HCT116 (cell line): ENCODE results near the gene VSX1. TPM values are rescaled to one million over a fixed set of nuclear protein-coding genes. Genes with fewer than 3 reads are reported as not detected.

Experiments
- ATAC-seq: fragments of 200-7000 bp; cut with Tn5 transposase; 2 replicates; pipeline ENCODE4 v1.9.1; 2020; ENCODE audit warnings: mild to moderate bottlenecking, moderate library complexity
- BruUV-seq: library from RNA; stranded (reverse); fragments of 400-500 nt; replicated peaks from 2 replicates; lab custom pipeline; 2021; lab: Mats Ljungman, UMichigan
- CTCF ChIA-PET: fragments of 300-600 bp; sonication (Branson Sonifier 250); formaldehyde crosslinking; loops from one replicate; lab custom pipeline; 2021; ENCODE audit warnings: antibody characterized with exemption; lab: Charles Lee
- POLR2A ChIA-PET: fragments of 300-600, 350-600 bp; sonication (Branson Sonifier 250); formaldehyde crosslinking; loops from one replicate; lab custom pipeline; 2021; ENCODE audit warnings: antibody characterized with exemption; lab: Charles Lee
- RAD21 ChIA-PET, 2 experiments: fragments of 300-600 bp; sonication (Branson Sonifier 250); formaldehyde crosslinking; loops; one replicate each; lab custom pipeline; 2023; ENCODE audit warnings: low total read pairs in 2 of 2; ENCODE audit not compliant: uncharacterized antibody in 2 of 2, unreplicated experiment in 2 of 2, low non-redundant PET in 1 of 2; lab: Charles Lee
- DNase-seq: peaks from one replicate; pipeline ENCODE4 v3.0.0-alpha.2; 2010; ENCODE audit warnings: low read depth, low spot score
- H2AFZ ChIP-seq: fragments of 200-600 bp; shearing (Covaris generic), sonication (generic); 2 replicates; pipeline ENCODE4 v1.6.1; 2017; ENCODE audit warnings: low read depth, mixed run types, mixed read lengths, antibody characterized with exemption, low read length; ENCODE audit not compliant: poor library complexity, severe bottlenecking
- H3K27ac ChIP-seq: 2 replicates; pipeline ENCODE4 v1.5.1; 2012; ENCODE audit warnings: low read depth, low read length
- H3K27me3 ChIP-seq: fragments of 200-600 bp; sonication (generic); 2 replicates; pipeline ENCODE4 v1.6.1; 2016; ENCODE audit warnings: mixed run types, low read length, mixed read lengths; ENCODE audit not compliant: insufficient read depth
- H3K36me3 ChIP-seq, 2 experiments: fragments of 200-500 bp in 1 of 2; fragments of 200-600 bp in 1 of 2; sonication (Bioruptor generic) in 1 of 2; sonication (generic) in 1 of 2; 2 replicates each; pipeline versions ENCODE4 v1.5.1 to v1.6.1; 2014 to 2016; ENCODE audit warnings: low read length in 2 of 2, inconsistent platforms in 1 of 2, mixed read lengths in 1 of 2, mixed run types in 1 of 2; ENCODE audit not compliant: insufficient read depth in 2 of 2, control insufficient read depth in 1 of 2
- H3K4me1 ChIP-seq, 2 experiments: fragments of 200-600 bp in 1 of 2; sonication (generic) in 1 of 2; 2 replicates each; pipeline versions ENCODE4 v1.5.1 to v1.6.1; 2012 to 2017; ENCODE audit warnings: low read length in 2 of 2, inconsistent platforms in 1 of 2, mild to moderate bottlenecking in 1 of 2, mixed read lengths in 1 of 2, mixed run types in 1 of 2, moderate library complexity in 1 of 2; ENCODE audit not compliant: insufficient read depth in 2 of 2, control insufficient read depth in 1 of 2
- H3K4me2 ChIP-seq: fragments of 200-600 bp; sonication (generic); 2 replicates; pipeline ENCODE4 v1.6.1; 2017; ENCODE audit warnings: mixed run types, low read length, mixed read lengths
- H3K4me3 ChIP-seq, 2 experiments: fragments of 200-600 bp in 1 of 2; sonication (generic) in 1 of 2; replicated peaks in 1 of 2; 2 replicates each; pipeline ENCODE4 v1.5.1; 2011 to 2016; ENCODE audit warnings: low read length in 2 of 2, control low read depth in 1 of 2, low read depth in 1 of 2, mild to moderate bottlenecking in 1 of 2, mixed read lengths in 1 of 2, mixed run types in 1 of 2
- H3K79me2 ChIP-seq: fragments of 200-600 bp; sonication (generic); 2 replicates; pipeline ENCODE4 v1.6.1; 2017; ENCODE audit warnings: mild to moderate bottlenecking, mixed run types, low read length, moderate library complexity, mixed read lengths; ENCODE audit not compliant: insufficient read depth
- H3K9ac ChIP-seq: fragments of 200-600 bp; sonication (generic); 2 replicates; pipeline ENCODE4 v1.6.1; 2016; ENCODE audit warnings: low read length, mixed read lengths
- H3K9me2 ChIP-seq: fragments of 200-600 bp; sonication (generic), shearing (Covaris generic); 2 replicates; pipeline ENCODE4 v1.6.1; 2017; ENCODE audit warnings: mixed run types, mild to moderate bottlenecking, moderate library complexity; ENCODE audit not compliant: insufficient read depth
- H3K9me3 ChIP-seq, 2 experiments: fragments of 200-500 bp in 1 of 2; fragments of 200-600 bp in 1 of 2; sonication (Bioruptor generic) in 1 of 2; sonication (generic) in 1 of 2; 2 replicates each; pipeline ENCODE4 v1.6.1; 2014 to 2017; ENCODE audit warnings: low read length in 2 of 2, mixed read lengths in 2 of 2, inconsistent platforms in 1 of 2, low read depth in 1 of 2, mild to moderate bottlenecking in 1 of 2, mixed run types in 1 of 2, moderate library complexity in 1 of 2; ENCODE audit not compliant: control insufficient read depth in 1 of 2, insufficient read depth in 1 of 2
- H4K20me1 ChIP-seq: fragments of 200-600 bp; sonication (generic), shearing (Covaris generic); 2 replicates; pipeline ENCODE4 v1.6.1; 2017; ENCODE audit warnings: mixed run types, mild to moderate bottlenecking, moderate library complexity; ENCODE audit not compliant: insufficient read depth
- ATF3 ChIP-seq: IDR thresholded peaks from 2 replicates; pipeline ENCODE4 v1.6.1; 2012
- EZH2 ChIP-seq: fragments of 200-600 bp; sonication (generic); IDR thresholded peaks from 2 replicates; pipeline ENCODE4 v1.6.1; 2017; ENCODE audit warnings: antibody characterized with exemption, mixed run types
- JUND ChIP-seq: IDR thresholded peaks from 2 replicates; pipeline ENCODE4 v1.6.1; 2012
- MAX ChIP-seq: IDR thresholded peaks from 2 replicates; pipeline ENCODE4 v1.6.1; 2012
- SP1 ChIP-seq: IDR thresholded peaks from 2 replicates; pipeline ENCODE4 v1.6.1; 2012; ENCODE audit warnings: low read depth
- SRF ChIP-seq: IDR thresholded peaks from 2 replicates; pipeline ENCODE4 v1.6.1; 2012; ENCODE audit warnings: low read depth
- YY1 ChIP-seq: IDR thresholded peaks from 2 replicates; pipeline ENCODE4 v1.6.1; 2011; ENCODE audit warnings: low read length, low read depth, moderate library complexity, mild to moderate bottlenecking; ENCODE audit not compliant: insufficient replicate concordance; ENCODE audit errors: extremely low read depth
- ZFX ChIP-seq: fragments of 450-650 bp; IDR thresholded peaks from 2 replicates; pipeline ENCODE4 v1.6.1; 2017
- ZNF274 ChIP-seq: fragments of 200-500 bp; sonication (Bioruptor generic); IDR thresholded peaks from 2 replicates; pipeline ENCODE4 v1.6.1; 2014; ENCODE audit warnings: mild to moderate bottlenecking, low read depth, low read length, inconsistent platforms
- intact Hi-C: fragments of 100-400 bp; cut with micrococcal nuclease; formaldehyde crosslinking; loops from 2 replicates; pipeline ENCODE4 v1.10.0; 2022
- total RNA-seq: library from RNA; stranded (reverse); gene quantifications from one replicate; pipeline ENCODE4 v1.2.1, GENCODE V29; 2021; ENCODE audit not compliant: unreplicated experiment

Gene VSX1
- total RNA-seq, 1 experiment from 2014 or later = not detected

GRCh38 chr20:25044261-25044560, 37.7 kb downstream of the VSX1 start (continued):
- no peak for TF ChIP-seq YY1
- TF ChIP-seq ZNF274 = no peak
- TF ChIP-seq JUND = no peak
- no peak for TF ChIP-seq ATF3
- TF ChIP-seq MAX = no peak

GRCh38 chr20:25043499-25044260, 38.3 kb downstream of the VSX1 start:
- Histone ChIP-seq H3K36me3 (no peaks in the 10 kb centered on the region), H3K9me3 (no peaks in the 10 kb centered on the region), H3K27ac (no peak overlapping the region), H3K79me2 (no peaks in the 10 kb centered on the region), H4K20me1 (no peaks in the 10 kb centered on the region)
- no peak for ATAC-seq
- no TSS peak for BruUV-seq
- TF ChIP-seq EZH2 (no peak), YY1 (no peak), SRF (no peak), ZFX (no peak), SP1 (no peak)
- TF ChIP-seq, all 23 proteins: peak for 0
- Histone ChIP-seq H3K4me1 (no peaks in the 10 kb centered on the region), H3K9me2 (no peaks in the 10 kb centered on the region), H3K4me3 (no peak overlapping the region), H2AFZ (no peak overlapping the region), H3K9ac (no peak overlapping the region), H3K27me3 (no peaks in the 10 kb centered on the region), H3K4me2 (no peak overlapping the region)
- ChIA-PET RAD21 (no interaction called here), POLR2A (no interaction called here), CTCF (no interaction called here)
- intact Hi-C loops = no loop called here
- DNase-seq = no peak
